ENCODE measurements around the gene UBR3. TPM values are rescaled to one million over a fixed set of nuclear protein-coding genes. Genes with fewer than 3 reads are reported as not detected.
A peak's percentile ranks its signal among the peaks of the same experiment; 100 is the strongest.

The UBR3 gene
- total RNA-seq, 2 donors from 2014 or later: 20.4 to 24.8 TPM

DNA sequence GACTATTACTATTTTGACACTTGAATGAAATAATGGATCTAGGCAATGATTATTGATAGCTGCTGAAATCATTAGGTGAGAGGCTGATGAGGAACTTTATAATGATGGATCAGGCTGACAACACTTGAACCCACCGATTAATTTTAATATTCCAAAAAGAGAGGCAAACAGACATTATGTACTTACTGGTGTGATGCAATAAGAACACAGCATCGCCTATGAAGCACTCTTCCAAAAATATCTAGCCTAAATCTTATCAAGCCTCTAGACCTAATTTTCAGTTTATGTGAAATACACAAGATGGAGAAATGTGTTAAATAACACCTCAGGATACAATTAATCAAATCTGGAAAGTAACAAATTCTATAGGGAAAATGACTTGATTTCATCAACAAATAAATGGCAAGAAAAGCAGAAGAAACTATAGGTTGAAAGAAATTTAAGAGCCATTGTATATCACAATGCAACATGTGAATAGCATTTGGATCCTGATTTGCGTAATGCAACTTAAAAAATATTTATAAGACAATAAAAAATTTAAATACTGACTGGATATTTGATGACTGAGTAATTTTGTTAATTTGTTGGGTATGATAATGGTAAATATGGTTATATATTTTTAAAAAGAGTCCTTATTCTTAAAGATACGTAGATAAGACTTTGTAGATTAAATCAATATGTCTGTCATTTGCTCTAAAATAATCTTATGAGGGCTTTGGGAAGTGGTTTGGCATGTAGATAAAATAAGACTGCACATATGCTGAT is 45.8 kb upstream of the UBR3 start:
- H3K4me3 ChIP-seq (ENCODE audit: low read length): no peak overlapping the region
- Mint-ChIP-seq H3K4me1 (no peaks in the 10 kb centered on the region), H3K27ac (no peak overlapping the region), H3K9me3 (no peaks in the 10 kb centered on the region), H3K36me3 (ENCODE audit: low read depth) (no peaks in the 10 kb centered on the region), H3K27me3 (ENCODE audit: insufficient read depth) (no peaks in the 10 kb centered on the region), H3K4me3 (no peak overlapping the region)
- H3K9me3 ChIP-seq (ENCODE audit: control insufficient read depth, low read length): no peaks in the 10 kb centered on the region
- no peak overlapping the region for H3K9ac ChIP-seq (ENCODE audit: extremely low read depth, low read length, poor library complexity, severe bottlenecking)
- H3K27me3 ChIP-seq (ENCODE audit: control insufficient read depth, insufficient read depth, low read length, poor library complexity, severe bottlenecking): no peaks in the 10 kb centered on the region
- DNase-seq: no peak
- no peaks in the 10 kb centered on the region for H3K36me3 ChIP-seq (ENCODE audit: control insufficient read depth, insufficient read depth, low read length)
- WGBS, 2 experiments (ENCODE audit: insufficient coverage in 1 of 2, insufficient read length in 1 of 2): 83 to 94% methylated on average over 1 to 3 of the region's 4 CpGs
- no peak overlapping the region for H3K27ac ChIP-seq (ENCODE audit: low read depth, low read length)
- TF ChIP-seq, protein P1, sequence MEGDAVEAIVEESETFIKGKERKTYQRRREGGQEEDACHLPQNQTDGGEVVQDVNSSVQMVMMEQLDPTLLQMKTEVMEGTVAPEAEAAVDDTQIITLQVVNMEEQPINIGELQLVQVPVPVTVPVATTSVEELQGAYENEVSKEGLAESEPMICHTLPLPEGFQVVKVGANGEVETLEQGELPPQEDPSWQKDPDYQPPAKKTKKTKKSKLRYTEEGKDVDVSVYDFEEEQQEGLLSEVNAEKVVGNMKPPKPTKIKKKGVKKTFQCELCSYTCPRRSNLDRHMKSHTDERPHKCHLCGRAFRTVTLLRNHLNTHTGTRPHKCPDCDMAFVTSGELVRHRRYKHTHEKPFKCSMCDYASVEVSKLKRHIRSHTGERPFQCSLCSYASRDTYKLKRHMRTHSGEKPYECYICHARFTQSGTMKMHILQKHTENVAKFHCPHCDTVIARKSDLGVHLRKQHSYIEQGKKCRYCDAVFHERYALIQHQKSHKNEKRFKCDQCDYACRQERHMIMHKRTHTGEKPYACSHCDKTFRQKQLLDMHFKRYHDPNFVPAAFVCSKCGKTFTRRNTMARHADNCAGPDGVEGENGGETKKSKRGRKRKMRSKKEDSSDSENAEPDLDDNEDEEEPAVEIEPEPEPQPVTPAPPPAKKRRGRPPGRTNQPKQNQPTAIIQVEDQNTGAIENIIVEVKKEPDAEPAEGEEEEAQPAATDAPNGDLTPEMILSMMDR (conservative IDR thresholded peaks at IDR 0.05): no peak
- H3K4me1 ChIP-seq (ENCODE audit: control insufficient read depth, insufficient read depth, low read length): no peaks in the 10 kb centered on the region

DNA sequence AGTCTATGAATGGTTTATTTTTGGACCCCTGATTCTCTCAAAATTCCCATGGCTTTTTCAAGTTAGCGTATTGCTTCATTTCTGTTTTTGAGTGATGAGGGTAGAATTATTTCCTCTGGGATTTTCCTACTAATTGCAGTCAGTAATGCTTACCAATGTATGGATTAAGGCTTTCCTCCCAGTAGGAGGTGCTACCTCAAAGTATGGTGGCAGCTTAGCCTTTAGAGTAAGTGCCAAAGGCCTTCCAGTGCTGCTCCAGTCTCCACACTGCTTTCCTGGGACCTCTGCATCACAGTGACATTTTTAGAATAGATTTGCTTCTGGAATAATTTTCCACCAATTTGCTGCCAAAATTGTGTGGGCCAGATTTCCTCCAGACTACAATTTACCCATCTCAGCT is 44.7 kb upstream of the UBR3 start:
- no peaks in the 10 kb centered on the region for H3K36me3 ChIP-seq (ENCODE audit: control insufficient read depth, insufficient read depth, low read length)
- Mint-ChIP-seq H3K4me1 (no peaks in the 10 kb centered on the region), H3K36me3 (ENCODE audit: low read depth) (no peaks in the 10 kb centered on the region), H3K4me3 (no peak overlapping the region), H3K9me3 (no peaks in the 10 kb centered on the region), H3K27ac (no peak overlapping the region), H3K27me3 (ENCODE audit: insufficient read depth) (no peaks in the 10 kb centered on the region)
- H3K4me1 ChIP-seq (ENCODE audit: control insufficient read depth, insufficient read depth, low read length): no peaks in the 10 kb centered on the region
- no peak overlapping the region for H3K9ac ChIP-seq (ENCODE audit: extremely low read depth, low read length, poor library complexity, severe bottlenecking)
- no peaks in the 10 kb centered on the region for H3K9me3 ChIP-seq (ENCODE audit: control insufficient read depth, low read length)
- no peak for DNase-seq
- H3K27ac ChIP-seq (ENCODE audit: low read depth, low read length): no peak overlapping the region
- TF ChIP-seq, protein P1 (conservative IDR thresholded peaks at IDR 0.05): peak; percentile 33
- H3K4me3 ChIP-seq (ENCODE audit: low read length): no peak overlapping the region
- H3K27me3 ChIP-seq (ENCODE audit: control insufficient read depth, insufficient read depth, low read length, poor library complexity, severe bottlenecking): no peaks in the 10 kb centered on the region
- 100% methylated on average over 1 of the region's 1 CpG for WGBS, 2 experiments (ENCODE audit: insufficient coverage in 1 of 2, insufficient read length in 1 of 2)

DNA sequence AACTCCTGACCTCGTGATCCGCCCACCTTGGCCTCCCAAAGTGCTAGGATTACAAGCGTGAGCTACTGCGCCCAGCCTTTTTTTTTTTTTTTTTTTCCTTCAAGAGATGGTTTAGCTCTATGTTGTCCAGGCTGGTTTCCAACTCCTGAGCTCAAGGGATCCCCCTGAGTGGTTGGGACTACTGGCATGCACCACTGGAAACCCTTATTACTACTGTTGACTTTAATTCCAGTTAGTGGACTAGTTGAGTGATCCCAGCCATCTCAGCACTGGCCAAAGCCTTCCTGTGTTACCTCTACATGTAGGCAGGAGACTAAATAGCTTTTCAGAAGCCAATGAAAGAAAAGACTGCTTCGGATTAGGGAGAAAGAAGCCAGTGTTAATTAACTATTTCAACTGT is 36.7 kb upstream of the UBR3 start:
- no peaks in the 10 kb centered on the region for H3K27me3 ChIP-seq (ENCODE audit: control insufficient read depth, insufficient read depth, low read length, poor library complexity, severe bottlenecking)
- H3K9ac ChIP-seq (ENCODE audit: extremely low read depth, low read length, poor library complexity, severe bottlenecking): no peak overlapping the region
- Mint-ChIP-seq H3K9me3 (no peaks in the 10 kb centered on the region), H3K4me3 (no peak overlapping the region), H3K27ac (no peak overlapping the region), H3K36me3 (ENCODE audit: low read depth) (no peaks in the 10 kb centered on the region), H3K4me1 (peaks cover 2% of the 10 kb centered on the region), H3K27me3 (ENCODE audit: insufficient read depth) (peaks cover 4% of the 10 kb centered on the region)
- H3K9me3 ChIP-seq (ENCODE audit: control insufficient read depth, low read length): no peaks in the 10 kb centered on the region
- no peak overlapping the region for H3K27ac ChIP-seq (ENCODE audit: low read depth, low read length)
- WGBS, 2 experiments (ENCODE audit: insufficient coverage in 1 of 2, insufficient read length in 1 of 2): 86 to 92% methylated on average over 1 to 5 of the region's 5 CpGs
- H3K4me1 ChIP-seq (ENCODE audit: control insufficient read depth, insufficient read depth, low read length): no peaks in the 10 kb centered on the region
- H3K36me3 ChIP-seq (ENCODE audit: control insufficient read depth, insufficient read depth, low read length): no peaks in the 10 kb centered on the region
- H3K4me3 ChIP-seq (ENCODE audit: low read length): no peak overlapping the region
- TF ChIP-seq, protein P1 (conservative IDR thresholded peaks at IDR 0.05): no peak
- no peak for DNase-seq

All from endodermal cell (in vitro differentiated cells).